DND-41 (cell line): ENCODE data around the gene PWWP2B.

Experiments
- ATAC-seq: fragments of 200-7000 bp; cut with Tn5 transposase; 3 replicates; pipeline ENCODE4 v1.9.1; 2021; ENCODE audit warnings: low read depth; ENCODE audit not compliant: insufficient read depth
- DNase-seq: peaks from one replicate; pipeline ENCODE4 v3.0.0-alpha.2; 2020
- H2AFZ ChIP-seq: 2 replicates; pipeline ENCODE4 v1.6.0; 2012; ENCODE audit warnings: low read depth, low read length
- H3K27ac ChIP-seq: 2 replicates; pipeline ENCODE4 v1.5.1; 2012; ENCODE audit warnings: low read length, inconsistent platforms
- H3K27me3 ChIP-seq: fragments of 200-600 bp; sonication (generic); 2 replicates; pipeline ENCODE4 v1.6.0; 2012; ENCODE audit warnings: low read length, mild to moderate bottlenecking, inconsistent platforms; ENCODE audit not compliant: insufficient read depth, poor library complexity
- H3K36me3 ChIP-seq: 2 replicates; pipeline ENCODE4 v1.5.1; 2012; ENCODE audit warnings: low read length, inconsistent platforms; ENCODE audit not compliant: insufficient read depth
- H3K4me1 ChIP-seq: 2 replicates; pipeline ENCODE4 v1.5.1; 2012; ENCODE audit warnings: mild to moderate bottlenecking, low read length; ENCODE audit not compliant: insufficient read depth
- H3K4me2 ChIP-seq: 2 replicates; pipeline ENCODE4 v1.6.0; 2012; ENCODE audit warnings: mild to moderate bottlenecking, moderate library complexity, low read length, inconsistent platforms; ENCODE audit not compliant: insufficient read depth
- H3K4me3 ChIP-seq, 2 experiments: fragments of 200-600 bp in 1 of 2; shearing (Covaris generic) in 1 of 2; 2 replicates each; pipeline ENCODE4 v1.5.1; 2012 to 2016; ENCODE audit warnings: inconsistent platforms in 2 of 2, low read length in 2 of 2, mild to moderate bottlenecking in 2 of 2, low read depth in 1 of 2, moderate library complexity in 1 of 2
- H3K79me2 ChIP-seq: 2 replicates; pipeline ENCODE4 v1.6.0; 2012; ENCODE audit warnings: low read length, inconsistent platforms; ENCODE audit not compliant: insufficient read depth
- H3K9ac ChIP-seq: 2 replicates; pipeline ENCODE4 v1.6.0; 2012; ENCODE audit warnings: low read depth, mild to moderate bottlenecking, inconsistent platforms, low read length, moderate library complexity
- H3K9me3 ChIP-seq: 2 replicates; pipeline ENCODE4 v1.5.1; 2012; ENCODE audit warnings: low read length, moderate library complexity, mild to moderate bottlenecking, inconsistent platforms; ENCODE audit not compliant: insufficient read depth, severe bottlenecking
- H4K20me1 ChIP-seq: 2 replicates; pipeline ENCODE4 v1.6.0; 2012; ENCODE audit warnings: low read length; ENCODE audit not compliant: insufficient read depth
- EZH2 ChIP-seq: IDR thresholded peaks from 3 replicates; pipeline ENCODE4 v1.6.1; 2012; ENCODE audit warnings: borderline replicate concordance, low read depth, mild to moderate bottlenecking, moderate library complexity, low read length, inconsistent platforms; ENCODE audit not compliant: severe bottlenecking
- TF ChIP-seq, protein P1 (sequence below): IDR thresholded peaks from 2 replicates; pipeline ENCODE4 v1.5.1; 2012; ENCODE audit warnings: borderline replicate concordance, low read length, moderate library complexity, mild to moderate bottlenecking; ENCODE audit not compliant: poor library complexity, severe bottlenecking; ENCODE audit errors: extremely low read depth

Gene PWWP2B

DNA sequence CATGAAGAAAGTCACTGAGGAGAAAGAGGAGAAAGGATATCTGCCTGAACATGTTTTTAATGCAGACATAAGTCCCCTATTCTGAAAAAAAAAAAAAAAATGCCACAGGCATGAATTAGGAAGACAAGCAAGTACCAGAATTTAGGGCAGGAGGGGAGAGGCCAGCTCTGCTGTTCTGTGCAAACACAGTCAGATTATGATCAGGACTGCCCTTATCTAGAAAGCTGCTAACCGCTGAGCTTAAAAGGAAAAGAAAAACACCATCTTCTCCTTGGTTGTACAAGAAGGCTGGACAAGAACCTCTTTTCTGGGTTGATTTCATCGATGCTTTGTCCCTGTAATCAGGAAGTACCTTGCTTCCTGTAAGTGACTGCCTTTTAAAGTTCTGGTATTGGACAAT, 15.3 kb upstream of the PWWP2B start:
- TF ChIP-seq, protein P1, sequence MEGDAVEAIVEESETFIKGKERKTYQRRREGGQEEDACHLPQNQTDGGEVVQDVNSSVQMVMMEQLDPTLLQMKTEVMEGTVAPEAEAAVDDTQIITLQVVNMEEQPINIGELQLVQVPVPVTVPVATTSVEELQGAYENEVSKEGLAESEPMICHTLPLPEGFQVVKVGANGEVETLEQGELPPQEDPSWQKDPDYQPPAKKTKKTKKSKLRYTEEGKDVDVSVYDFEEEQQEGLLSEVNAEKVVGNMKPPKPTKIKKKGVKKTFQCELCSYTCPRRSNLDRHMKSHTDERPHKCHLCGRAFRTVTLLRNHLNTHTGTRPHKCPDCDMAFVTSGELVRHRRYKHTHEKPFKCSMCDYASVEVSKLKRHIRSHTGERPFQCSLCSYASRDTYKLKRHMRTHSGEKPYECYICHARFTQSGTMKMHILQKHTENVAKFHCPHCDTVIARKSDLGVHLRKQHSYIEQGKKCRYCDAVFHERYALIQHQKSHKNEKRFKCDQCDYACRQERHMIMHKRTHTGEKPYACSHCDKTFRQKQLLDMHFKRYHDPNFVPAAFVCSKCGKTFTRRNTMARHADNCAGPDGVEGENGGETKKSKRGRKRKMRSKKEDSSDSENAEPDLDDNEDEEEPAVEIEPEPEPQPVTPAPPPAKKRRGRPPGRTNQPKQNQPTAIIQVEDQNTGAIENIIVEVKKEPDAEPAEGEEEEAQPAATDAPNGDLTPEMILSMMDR = no peak
- no peak for TF ChIP-seq EZH2
- no peaks in the 10 kb centered on the region for H3K9me3 ChIP-seq
- H3K4me1 ChIP-seq = no peaks in the 10 kb centered on the region
- H3K36me3 ChIP-seq = no peaks in the 10 kb centered on the region
- H3K79me2 ChIP-seq = no peaks in the 10 kb centered on the region
- H3K4me3 ChIP-seq = no peak overlapping the region
- no peak overlapping the region for H3K9ac ChIP-seq
- ATAC-seq (no peak), DNase-seq (no peak)
- no peaks in the 10 kb centered on the region for H4K20me1 ChIP-seq
- H3K27me3 ChIP-seq = no peaks in the 10 kb centered on the region
- H2AFZ ChIP-seq = no peak overlapping the region
- no peak overlapping the region for H3K4me2 ChIP-seq
- H3K27ac ChIP-seq = no peak overlapping the region

DNA sequence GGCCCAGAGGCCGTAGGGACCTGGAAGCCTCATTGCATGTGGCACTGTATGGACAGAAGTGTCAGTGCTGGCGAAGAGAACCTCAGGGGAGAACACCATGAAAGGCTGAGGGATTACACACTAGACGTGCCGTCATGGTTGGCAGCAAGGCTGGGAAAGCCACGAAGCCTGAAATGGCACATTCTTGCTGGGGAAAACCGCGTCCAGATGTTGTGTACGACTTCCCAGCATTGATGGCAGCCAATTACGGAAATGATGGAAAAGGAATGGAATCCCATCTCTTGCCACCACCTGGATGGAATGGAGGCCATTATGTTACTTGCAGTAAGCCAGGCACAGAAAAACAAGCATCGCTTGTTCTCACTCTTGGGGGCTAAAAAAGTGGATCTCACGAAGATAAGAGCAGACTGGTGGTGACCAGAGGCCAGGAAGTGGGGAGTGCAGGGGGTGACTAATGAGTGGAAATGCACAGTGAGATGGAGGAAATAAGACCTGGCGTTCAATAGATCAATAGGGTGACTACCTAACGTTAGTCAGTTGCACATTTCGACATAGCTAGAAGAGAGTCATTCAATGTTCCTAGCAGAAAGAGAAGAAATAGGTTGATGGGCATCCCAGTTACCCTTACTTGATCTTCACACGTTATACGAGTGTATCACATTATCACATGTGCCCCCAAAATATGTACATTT, 14.6 kb upstream of the PWWP2B start:
- H3K4me2 ChIP-seq = no peak overlapping the region
- no peaks in the 10 kb centered on the region for H3K36me3 ChIP-seq
- H3K27ac ChIP-seq = 0 out of 2 replicates have a peak overlapping the region, but pooled peaks have one; percentile 14
- no peak for DNase-seq
- H2AFZ ChIP-seq = no peak overlapping the region
- no peaks in the 10 kb centered on the region for H3K79me2 ChIP-seq
- peaks cover 1% of the 10 kb centered on the region for H3K4me1 ChIP-seq
- no peak overlapping the region for H3K9ac ChIP-seq
- TF ChIP-seq, protein P1 = no peak
- TF ChIP-seq EZH2 = no peak
- no peak overlapping the region for H3K4me3 ChIP-seq
- 0 out of 2 replicates have a peak, but pooled peaks cover under 1% of the 10 kb centered on the region for H4K20me1 ChIP-seq
- H3K9me3 ChIP-seq = no peaks in the 10 kb centered on the region
- no peaks in the 10 kb centered on the region for H3K27me3 ChIP-seq
- no peak for ATAC-seq

DNA sequence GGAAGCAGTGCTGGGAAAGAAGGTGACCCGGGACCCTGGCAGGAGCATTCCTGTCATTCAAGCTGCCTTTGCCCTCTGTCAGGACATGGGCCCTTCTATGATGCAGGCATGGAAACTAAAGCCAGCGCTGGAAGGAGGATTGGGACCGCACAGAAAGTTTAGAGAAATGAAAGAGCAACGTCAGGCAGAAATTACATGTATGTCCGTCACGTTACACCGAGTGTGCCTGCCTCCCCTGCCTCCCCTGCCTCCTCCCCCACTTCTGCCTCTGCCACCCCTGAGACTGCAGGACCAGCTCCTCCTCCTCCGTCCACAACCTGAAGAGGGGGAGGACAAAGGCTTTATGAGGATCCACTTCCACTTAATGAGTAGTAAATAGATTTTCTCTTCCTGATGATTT, 13.9 kb upstream of the PWWP2B start:
- Histone ChIP-seq H3K36me3 (no peaks in the 10 kb centered on the region), H4K20me1 (0 out of 2 replicates have a peak, but pooled peaks cover 5% of the 10 kb centered on the region), H3K4me2 (no peak overlapping the region), H3K4me3 (no peak overlapping the region), H3K9me3 (no peaks in the 10 kb centered on the region), H3K9ac (no peak overlapping the region), H2AFZ (no peak overlapping the region), H3K79me2 (no peaks in the 10 kb centered on the region), H3K27me3 (no peaks in the 10 kb centered on the region), H3K27ac (no peak overlapping the region), H3K4me1 (peaks cover 6% of the 10 kb centered on the region)
- DNase-seq = no peak
- no peak for TF ChIP-seq EZH2
- TF ChIP-seq, protein P1 = no peak
- ATAC-seq = no peak
